ENCODE data around the gene CFTR. TPM values are rescaled to one million over a fixed set of nuclear protein-coding genes. Genes with fewer than 3 reads are reported as not detected.

Gene CFTR
- total RNA-seq, 4 donors from 2014 or later = not detected

GRCh38 chr7:117559391-117559790 lies 79.6 kb downstream of the CFTR start:
- H3K4me3 ChIP-seq = no peak overlapping the region
- H3K9me3 ChIP-seq = no peaks in the 10 kb centered on the region
- H3K36me3 ChIP-seq = no peaks in the 10 kb centered on the region
- no peak for DNase-seq (ENCODE audit: extremely low spot score)
- H3K27me3 ChIP-seq = no peaks in the 10 kb centered on the region
- no peaks in the 10 kb centered on the region for H3K4me1 ChIP-seq
- intact Hi-C loops (cut with DNase I) = no loop called here
- H3K27ac ChIP-seq (replicated peaks in 1 of 4) = no peak overlapping the region
- TF ChIP-seq CTCF (IDR thresholded peaks at IDR 0.05) (no peak), EP300 (IDR thresholded peaks at IDR 0.05) (no peak), POLR2AphosphoS5 (IDR thresholded peaks at IDR 0.05) (no peak), POLR2A (IDR thresholded peaks at IDR 0.05; ENCODE audit: low read depth) (no peak)
- 86% methylated on average over 3 of the region's 3 CpGs for WGBS

- H3K27ac ChIP-seq (replicated peaks in 1 of 4) = no peak overlapping the region
- no peak for DNase-seq (ENCODE audit: extremely low spot score)
- no peaks in the 10 kb centered on the region for H3K36me3 ChIP-seq
- intact Hi-C loops (cut with DNase I) = no loop called here
- H3K4me1 ChIP-seq = peaks cover 0 to 5% (median 0%) of the 10 kb centered on the region in 4 donors
- no peak for TF ChIP-seq POLR2A (IDR thresholded peaks at IDR 0.05; ENCODE audit: low read depth)
- TF ChIP-seq POLR2AphosphoS5 (IDR thresholded peaks at IDR 0.05) = no peak
- no peak for TF ChIP-seq EP300 (IDR thresholded peaks at IDR 0.05)
- no peak for TF ChIP-seq CTCF (IDR thresholded peaks at IDR 0.05)
- no peak overlapping the region for H3K4me3 ChIP-seq
- H3K9me3 ChIP-seq = no peaks in the 10 kb centered on the region
- H3K27me3 ChIP-seq = no peaks in the 10 kb centered on the region
These were observed 80.2 kb downstream of the CFTR start for GRCh38 chr7:117560030-117560429.

GRCh38 chr7:117562759-117563158 lies 82.9 kb downstream of the CFTR start:
- Histone ChIP-seq H3K27me3 (no peaks in the 10 kb centered on the region), H3K36me3 (no peaks in the 10 kb centered on the region), H3K27ac (replicated peaks in 1 of 4) (no peak overlapping the region), H3K4me3 (no peak overlapping the region), H3K4me1 (peaks cover 0 to 19% (median under 1%) of the 10 kb centered on the region in 4 donors), H3K9me3 (no peaks in the 10 kb centered on the region)
- WGBS = 76% methylated on average over 2 of the region's 2 CpGs
- intact Hi-C loops (cut with DNase I) = no loop called here
- TF ChIP-seq EP300 (IDR thresholded peaks at IDR 0.05) (no peak), CTCF (IDR thresholded peaks at IDR 0.05) (no peak), POLR2AphosphoS5 (IDR thresholded peaks at IDR 0.05) (no peak), POLR2A (IDR thresholded peaks at IDR 0.05; ENCODE audit: low read depth) (no peak)
- DNase-seq (ENCODE audit: extremely low spot score) = no peak

- no peak for DNase-seq (ENCODE audit: extremely low spot score)
- WGBS = 80% methylated on average over 3 of the region's 3 CpGs
- Histone ChIP-seq H3K36me3 (no peaks in the 10 kb centered on the region), H3K4me1 (peaks cover 0 to 19% (median 2%) of the 10 kb centered on the region in 4 donors), H3K4me3 (no peak overlapping the region), H3K9me3 (no peaks in the 10 kb centered on the region), H3K27ac (replicated peaks in 1 of 4) (no peak overlapping the region), H3K27me3 (no peaks in the 10 kb centered on the region)
- intact Hi-C loops (cut with DNase I) = no loop called here
- TF ChIP-seq POLR2AphosphoS5 (IDR thresholded peaks at IDR 0.05) (no peak), POLR2A (IDR thresholded peaks at IDR 0.05; ENCODE audit: low read depth) (no peak), CTCF (IDR thresholded peaks at IDR 0.05) (no peak), EP300 (IDR thresholded peaks at IDR 0.05) (no peak)
These were observed 84.3 kb downstream of the CFTR start for GRCh38 chr7:117564080-117564479.

- 55% methylated on average over 2 of the region's 2 CpGs for WGBS
- Histone ChIP-seq H3K36me3 (no peaks in the 10 kb centered on the region), H3K27ac (replicated peaks in 1 of 4) (no peak overlapping the region), H3K27me3 (no peaks in the 10 kb centered on the region), H3K4me1 (peaks cover 0 to 19% (median 2%) of the 10 kb centered on the region in 4 donors), H3K9me3 (no peaks in the 10 kb centered on the region), H3K4me3 (no peak overlapping the region)
- intact Hi-C loops (cut with DNase I) = no loop called here
- no peak for TF ChIP-seq CTCF (IDR thresholded peaks at IDR 0.05)
- no peak for TF ChIP-seq EP300 (IDR thresholded peaks at IDR 0.05)
- no peak for TF ChIP-seq POLR2AphosphoS5 (IDR thresholded peaks at IDR 0.05)
- TF ChIP-seq POLR2A (IDR thresholded peaks at IDR 0.05; ENCODE audit: low read depth) = no peak
- DNase-seq (ENCODE audit: extremely low spot score) = no peak
These were observed 84.8 kb downstream of the CFTR start for GRCh38 chr7:117564627-117565026.

Data from esophagus muscularis mucosa (tissue), 4 donors.